ENCODE results near the gene ATP13A2.

The ATP13A2 gene, protein sequence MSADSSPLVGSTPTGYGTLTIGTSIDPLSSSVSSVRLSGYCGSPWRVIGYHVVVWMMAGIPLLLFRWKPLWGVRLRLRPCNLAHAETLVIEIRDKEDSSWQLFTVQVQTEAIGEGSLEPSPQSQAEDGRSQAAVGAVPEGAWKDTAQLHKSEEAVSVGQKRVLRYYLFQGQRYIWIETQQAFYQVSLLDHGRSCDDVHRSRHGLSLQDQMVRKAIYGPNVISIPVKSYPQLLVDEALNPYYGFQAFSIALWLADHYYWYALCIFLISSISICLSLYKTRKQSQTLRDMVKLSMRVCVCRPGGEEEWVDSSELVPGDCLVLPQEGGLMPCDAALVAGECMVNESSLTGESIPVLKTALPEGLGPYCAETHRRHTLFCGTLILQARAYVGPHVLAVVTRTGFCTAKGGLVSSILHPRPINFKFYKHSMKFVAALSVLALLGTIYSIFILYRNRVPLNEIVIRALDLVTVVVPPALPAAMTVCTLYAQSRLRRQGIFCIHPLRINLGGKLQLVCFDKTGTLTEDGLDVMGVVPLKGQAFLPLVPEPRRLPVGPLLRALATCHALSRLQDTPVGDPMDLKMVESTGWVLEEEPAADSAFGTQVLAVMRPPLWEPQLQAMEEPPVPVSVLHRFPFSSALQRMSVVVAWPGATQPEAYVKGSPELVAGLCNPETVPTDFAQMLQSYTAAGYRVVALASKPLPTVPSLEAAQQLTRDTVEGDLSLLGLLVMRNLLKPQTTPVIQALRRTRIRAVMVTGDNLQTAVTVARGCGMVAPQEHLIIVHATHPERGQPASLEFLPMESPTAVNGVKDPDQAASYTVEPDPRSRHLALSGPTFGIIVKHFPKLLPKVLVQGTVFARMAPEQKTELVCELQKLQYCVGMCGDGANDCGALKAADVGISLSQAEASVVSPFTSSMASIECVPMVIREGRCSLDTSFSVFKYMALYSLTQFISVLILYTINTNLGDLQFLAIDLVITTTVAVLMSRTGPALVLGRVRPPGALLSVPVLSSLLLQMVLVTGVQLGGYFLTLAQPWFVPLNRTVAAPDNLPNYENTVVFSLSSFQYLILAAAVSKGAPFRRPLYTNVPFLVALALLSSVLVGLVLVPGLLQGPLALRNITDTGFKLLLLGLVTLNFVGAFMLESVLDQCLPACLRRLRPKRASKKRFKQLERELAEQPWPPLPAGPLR

DNA sequence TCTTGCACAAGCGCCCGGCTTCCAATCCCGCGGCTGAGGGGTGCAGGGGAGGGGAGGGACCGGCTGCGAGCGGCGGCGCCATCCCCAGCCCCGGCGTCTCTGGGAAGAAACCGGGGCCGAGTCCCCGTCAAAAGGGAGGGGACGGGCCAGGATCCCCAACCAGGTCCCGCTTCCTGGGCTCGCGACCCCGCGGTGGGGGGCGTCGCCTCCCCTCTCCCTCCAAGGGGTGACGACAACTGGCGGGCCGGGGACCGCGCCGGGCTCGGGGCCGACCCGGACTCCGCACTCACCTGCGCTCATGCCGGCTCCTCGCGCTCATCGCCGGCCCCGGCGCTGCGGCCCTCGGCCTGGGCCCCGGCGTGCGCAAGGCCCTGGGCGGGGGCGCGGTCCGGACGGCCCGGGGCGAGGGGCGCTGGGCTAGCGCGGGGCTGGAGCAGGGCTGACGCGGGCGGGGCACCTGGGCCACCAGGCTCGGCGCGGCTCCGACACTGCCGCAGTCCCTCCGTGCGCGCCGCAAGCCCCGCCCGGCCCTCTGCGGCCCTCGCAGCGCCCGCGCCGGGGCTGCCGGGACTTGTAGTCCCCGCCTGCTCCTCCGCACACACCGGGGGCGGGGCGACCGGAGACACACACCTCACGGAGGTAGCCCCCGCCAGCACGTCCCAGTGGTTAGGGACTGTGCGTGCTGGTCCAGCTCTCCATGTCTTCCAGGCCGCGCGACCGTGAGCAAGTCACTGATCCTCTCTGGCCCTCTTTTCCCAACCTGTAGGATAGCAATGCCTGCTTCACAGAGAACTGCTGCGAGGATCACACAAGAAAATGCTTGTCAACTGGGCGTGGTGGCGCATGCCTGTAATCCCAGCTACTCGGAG lies at the start of gene ATP13A2:
Gene ATP13A2, minus strand, starts transcription at position 490 of the 869 bp plus-strand sequence. Its CDS starts 190 bp downstream, at position 300.
- in situ Hi-C loops (cut with HindIII; ENCODE audit: low sequenced_read_pairs), result loop anchor here (5.0 kb wide), 1 partner anchor 39 kb away; no protein-coding TSS in a partner anchor

- in situ Hi-C loops (cut with HindIII; ENCODE audit: low sequenced_read_pairs), result no loop called here
Observed at GRCh38 chr1:17061486-17061885, 49.8 kb upstream of the ATP13A2 start.

DNA sequence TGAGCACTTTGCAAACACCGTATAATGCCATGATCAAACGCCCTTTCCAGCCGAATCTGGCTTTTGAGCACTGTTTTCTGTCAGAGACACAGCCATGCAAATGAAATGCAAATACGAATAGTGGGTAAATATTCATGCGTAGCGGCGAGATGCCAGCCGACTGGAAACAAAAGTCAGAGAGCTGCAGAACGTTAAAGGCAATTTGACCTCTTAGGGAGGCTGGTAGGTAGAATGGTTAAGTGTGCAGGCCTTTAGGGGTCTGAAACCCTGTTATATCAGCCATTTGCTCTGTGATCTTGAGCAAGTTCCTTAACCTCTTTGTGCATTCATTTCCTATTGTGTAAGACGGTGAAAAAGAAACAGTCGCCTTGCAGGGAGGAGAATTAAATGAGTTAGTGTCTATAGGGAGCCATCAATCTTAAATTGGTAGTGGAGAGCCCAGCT lies 48.6 kb upstream of the ATP13A2 start:
- in situ Hi-C loops (cut with HindIII; ENCODE audit: low sequenced_read_pairs), result no loop called here

GRCh38 chr1:17059391-17060305 lies 47.9 kb upstream of the ATP13A2 start:
- in situ Hi-C loops (cut with HindIII; ENCODE audit: low sequenced_read_pairs), result no loop called here

- in situ Hi-C loops (cut with HindIII; ENCODE audit: low sequenced_read_pairs), result no loop called here
Observed at GRCh38 chr1:17056551-17056950, 44.8 kb upstream of the ATP13A2 start.

DNA sequence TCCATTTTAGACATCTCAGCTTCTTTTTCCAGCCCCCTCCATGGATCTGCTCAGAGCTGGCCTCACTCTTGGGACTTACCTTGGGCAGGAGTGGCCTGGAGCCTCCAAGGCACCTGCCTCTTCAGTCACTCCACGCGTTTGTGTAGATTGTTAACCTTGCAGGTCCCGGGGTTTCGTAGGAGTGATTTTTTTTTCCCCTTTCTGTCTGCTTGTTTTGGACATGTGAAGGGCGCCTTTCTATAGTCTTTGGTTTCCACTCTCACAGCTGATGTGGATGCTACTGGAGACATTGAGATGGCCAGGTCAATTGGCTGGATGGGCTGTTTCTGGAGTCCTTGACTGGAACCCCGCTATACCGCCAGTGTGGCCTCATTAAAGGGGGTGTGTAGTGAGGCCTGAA lies 44.1 kb upstream of the ATP13A2 start:
- in situ Hi-C loops (cut with HindIII; ENCODE audit: low sequenced_read_pairs), result no loop called here

DNA sequence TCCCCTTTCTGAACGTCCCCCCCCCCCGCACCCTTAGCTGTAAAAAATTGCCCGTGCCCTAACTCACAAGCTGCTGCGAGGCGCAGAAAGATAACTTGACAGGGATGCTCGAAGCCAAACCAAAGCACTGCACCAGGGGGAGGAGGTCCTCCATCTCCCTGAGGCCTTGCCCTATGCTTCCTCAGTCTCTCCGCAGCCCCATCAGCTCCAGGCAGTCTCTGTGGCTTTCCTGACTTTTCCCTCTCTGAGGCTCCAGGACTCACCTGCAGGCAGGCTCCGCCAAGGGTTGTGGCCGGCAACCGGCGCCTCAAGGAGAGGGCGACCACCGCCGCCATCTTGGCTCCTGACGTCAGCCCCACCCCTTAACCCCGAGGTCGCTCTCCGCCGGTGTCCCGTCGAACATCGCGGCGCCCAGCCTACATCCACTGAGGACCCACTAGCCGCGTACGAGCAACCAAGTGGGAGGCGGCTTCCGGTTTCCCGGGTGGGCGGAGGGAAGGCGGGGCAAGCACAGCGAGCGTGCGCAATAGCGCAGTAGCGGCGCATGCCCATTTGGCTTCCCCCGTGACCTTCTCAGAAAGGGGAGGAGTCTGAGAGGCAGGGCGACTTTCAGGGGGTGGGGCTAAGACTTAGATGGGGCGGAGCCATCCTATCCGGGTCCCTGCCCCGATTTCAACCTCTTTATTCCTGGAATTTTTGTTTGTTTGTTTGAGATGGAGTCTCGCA lies 42.1 kb upstream of the ATP13A2 start, which contains the start of gene SDHB:
Gene SDHB, minus strand, starts transcription at position 348 of the 726 bp plus-strand sequence. Its CDS starts 13 bp downstream, at position 335.
- in situ Hi-C loops (cut with HindIII; ENCODE audit: low sequenced_read_pairs), result no loop called here

GRCh38 chr1:17053086-17053684 lies 41.5 kb upstream of the ATP13A2 start:
- in situ Hi-C loops (cut with HindIII; ENCODE audit: low sequenced_read_pairs), result no loop called here

GRCh38 chr1:17052641-17053040 lies 40.9 kb upstream of the ATP13A2 start:
- in situ Hi-C loops (cut with HindIII; ENCODE audit: low sequenced_read_pairs), result no loop called here

DNA sequence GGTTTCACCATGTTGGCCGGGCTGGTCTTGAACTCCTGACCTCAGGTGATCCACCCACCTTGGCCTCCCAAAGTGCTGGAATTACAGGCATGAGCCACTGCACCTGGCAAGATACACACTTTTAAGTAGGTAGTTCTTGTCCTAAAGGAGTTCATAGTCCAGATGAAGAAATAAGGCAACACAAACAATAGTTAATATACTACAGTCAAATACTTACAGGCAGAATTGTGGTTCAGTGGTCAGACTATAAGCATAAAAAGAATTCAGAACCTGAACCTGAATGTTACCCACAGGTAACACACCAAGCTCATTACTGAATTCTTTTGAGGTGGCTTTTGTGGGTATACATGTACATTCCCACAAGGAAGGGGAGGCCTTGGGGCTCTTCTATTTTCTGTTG lies 40.3 kb upstream of the ATP13A2 start:
- in situ Hi-C loops (cut with HindIII; ENCODE audit: low sequenced_read_pairs), result no loop called here

- in situ Hi-C loops (cut with HindIII; ENCODE audit: low sequenced_read_pairs), result no loop called here
Observed at GRCh38 chr1:17047924-17048323, 36.2 kb upstream of the ATP13A2 start.

DNA sequence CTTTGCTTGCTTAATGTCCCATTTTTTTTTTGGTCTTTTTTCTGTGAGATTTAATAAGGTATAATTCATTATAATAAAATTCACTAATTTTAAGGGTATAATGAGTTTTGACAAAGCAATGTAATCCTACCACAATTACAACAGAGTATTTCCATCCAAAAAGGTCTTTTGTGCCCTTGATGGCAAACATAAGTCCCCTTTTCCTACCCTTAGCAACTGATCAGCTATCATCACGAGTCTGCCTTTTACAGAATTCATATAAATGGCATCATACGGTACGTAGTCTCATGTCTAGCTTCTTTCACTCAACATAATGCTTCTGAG lies 34.6 kb upstream of the ATP13A2 start:
- in situ Hi-C loops (cut with HindIII; ENCODE audit: low sequenced_read_pairs), result no loop called here

DNA sequence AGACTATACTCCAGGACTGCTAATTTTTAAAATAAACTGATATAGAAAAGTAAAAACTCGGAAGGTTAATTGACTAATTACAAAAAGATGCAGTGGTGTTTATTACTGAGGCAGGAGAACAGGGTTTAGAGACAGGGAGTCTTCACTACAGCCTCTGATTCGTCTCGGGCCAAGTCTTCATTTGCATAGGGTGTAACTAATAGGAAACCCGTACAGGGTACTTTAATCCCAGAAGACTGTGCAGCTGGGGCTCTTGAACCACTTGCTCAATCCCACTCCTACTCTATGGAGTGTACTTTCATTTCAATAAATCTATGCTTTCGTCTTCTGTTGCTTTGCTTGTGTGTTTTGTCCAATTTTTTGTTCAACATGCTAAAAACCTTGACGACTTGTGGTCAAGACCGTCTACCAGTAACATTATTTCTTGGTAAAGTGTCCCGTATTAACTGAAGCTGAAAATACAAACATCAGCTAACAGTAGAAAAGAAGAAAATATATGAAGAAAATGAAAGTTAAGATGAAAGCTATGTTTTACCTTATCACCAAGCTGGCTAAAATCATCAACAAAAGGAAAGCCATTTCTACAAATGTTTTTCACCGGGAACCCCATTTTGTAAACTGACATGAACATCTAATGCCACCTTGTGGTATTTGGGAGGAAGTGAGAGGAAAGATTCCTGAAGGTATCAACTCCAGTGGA lies 34.1 kb upstream of the ATP13A2 start:
- in situ Hi-C loops (cut with HindIII; ENCODE audit: low sequenced_read_pairs), result no loop called here

DNA sequence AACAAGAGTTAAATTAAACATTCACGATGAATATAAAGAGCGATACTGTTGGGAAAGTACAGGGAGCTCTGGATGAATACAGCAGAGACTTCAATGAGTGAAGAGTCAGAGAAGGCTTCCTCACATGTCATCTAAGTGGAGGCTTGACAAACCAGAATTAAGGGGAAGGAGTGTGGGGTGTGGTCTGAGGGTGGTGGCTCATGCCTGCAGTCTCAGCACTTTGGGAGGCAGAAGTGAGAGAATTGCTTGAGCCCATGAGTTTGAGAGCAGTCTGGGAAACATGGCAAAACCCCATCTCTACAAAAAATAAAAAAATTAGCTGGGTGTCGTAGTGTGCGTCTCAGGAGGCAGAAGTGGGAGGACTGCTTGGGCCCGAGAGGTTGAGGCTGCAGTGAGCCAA lies 33.4 kb upstream of the ATP13A2 start:
- in situ Hi-C loops (cut with HindIII; ENCODE audit: low sequenced_read_pairs), result no loop called here

GRCh38 chr1:17043676-17044075 lies 31.9 kb upstream of the ATP13A2 start:
- in situ Hi-C loops (cut with HindIII; ENCODE audit: low sequenced_read_pairs), result no loop called here

- in situ Hi-C loops (cut with HindIII; ENCODE audit: low sequenced_read_pairs), result no loop called here
Observed at GRCh38 chr1:17040135-17040534, 28.4 kb upstream of the ATP13A2 start.

- in situ Hi-C loops (cut with HindIII; ENCODE audit: low sequenced_read_pairs), result no loop called here
Observed at GRCh38 chr1:17039522-17039921, 27.8 kb upstream of the ATP13A2 start.

Data from DLD1 (cell line).